GM18499 (cell line): ENCODE data around the gene FGF22.
"Not testable (repeated sequence)": the region's sequence is repeated elsewhere in the genome, so short reads cannot be mapped to it uniquely, and the experiment has no call there.

ENCODE experiments used
- ATAC-seq: cut with Tn5 transposase; IDR thresholded peaks from one replicate; pipeline ENCODE4 v1.9.1; 2021; ENCODE audit warnings: moderate number of reproducible peaks; ENCODE audit not compliant: insufficient read depth, unreplicated experiment

FGF22 gene

GRCh38 chr19:656751-657559 lies 17.3 kb downstream of the FGF22 start:
- no peak for ATAC-seq

DNA sequence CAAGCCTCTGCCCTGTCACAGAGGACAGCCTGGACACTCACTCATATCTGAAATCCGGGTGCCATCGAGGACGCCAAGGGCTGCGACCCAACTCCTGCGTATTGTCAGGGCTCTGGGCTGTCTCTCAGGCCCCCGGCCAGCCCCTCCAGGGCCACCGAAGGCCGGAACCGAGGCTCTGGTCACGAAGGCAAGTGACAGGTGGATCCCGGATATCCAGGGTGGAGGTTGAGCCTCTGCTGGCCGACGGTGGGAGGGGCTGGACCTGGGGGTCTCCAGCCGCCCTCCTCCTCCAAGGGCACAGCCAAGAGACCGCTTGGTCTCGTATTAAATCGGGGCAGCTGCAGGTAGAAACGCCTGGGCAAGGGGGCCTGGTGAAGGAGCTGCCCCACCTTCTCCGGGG lies 17.9 kb downstream of the FGF22 start:
- ATAC-seq: no peak

- ATAC-seq: no peak
Measured at GRCh38 chr19:658059-658839, 18.6 kb downstream of the FGF22 start.

DNA sequence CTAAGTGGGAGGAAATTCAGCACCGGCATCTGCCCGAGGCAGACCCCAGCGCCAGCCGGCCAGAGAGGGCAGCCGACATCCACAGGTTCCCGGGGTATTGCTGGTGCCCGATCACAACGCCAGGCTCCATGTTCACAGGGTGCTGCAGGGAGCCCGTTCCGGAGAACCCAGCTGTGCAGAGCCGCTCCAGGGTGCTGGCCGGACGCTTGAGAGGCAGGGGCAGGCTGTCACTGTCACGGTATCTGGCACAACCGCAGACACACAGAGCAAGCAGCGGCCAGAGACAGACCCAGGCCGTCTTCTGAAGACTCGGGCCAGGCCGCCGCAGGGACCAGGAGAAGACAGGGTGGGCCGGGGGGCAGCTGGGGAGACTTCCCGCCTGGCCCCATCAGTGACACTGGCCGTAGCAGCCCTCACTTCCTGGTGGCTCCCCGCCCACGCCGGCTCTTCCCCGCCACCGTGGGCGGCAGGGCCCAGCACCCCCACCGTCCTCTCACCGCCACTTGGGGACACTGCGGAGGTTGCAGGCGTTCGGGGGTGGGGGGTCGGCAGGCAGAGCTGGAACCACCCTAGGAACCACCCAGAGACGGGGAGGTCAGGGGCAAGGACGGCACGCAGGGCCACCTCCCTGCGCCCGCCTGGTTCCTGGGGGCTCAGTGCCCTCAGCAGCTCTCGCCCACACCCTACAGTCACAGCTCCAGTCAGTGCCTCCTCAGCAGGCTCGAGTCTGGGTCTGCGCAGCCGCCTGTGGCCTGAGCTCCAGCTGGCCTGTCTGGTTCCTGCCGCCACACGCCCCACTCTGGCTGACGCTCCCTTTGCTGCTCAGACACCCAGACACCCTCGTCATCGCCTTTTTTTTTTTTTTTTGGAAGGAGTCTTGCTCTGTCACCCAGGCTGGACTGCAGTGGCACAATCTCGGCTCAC lies 19.5 kb downstream of the FGF22 start:
- no peak for ATAC-seq

- ATAC-seq: no peak
Measured at GRCh38 chr19:660793-661426, 21.2 kb downstream of the FGF22 start.

DNA sequence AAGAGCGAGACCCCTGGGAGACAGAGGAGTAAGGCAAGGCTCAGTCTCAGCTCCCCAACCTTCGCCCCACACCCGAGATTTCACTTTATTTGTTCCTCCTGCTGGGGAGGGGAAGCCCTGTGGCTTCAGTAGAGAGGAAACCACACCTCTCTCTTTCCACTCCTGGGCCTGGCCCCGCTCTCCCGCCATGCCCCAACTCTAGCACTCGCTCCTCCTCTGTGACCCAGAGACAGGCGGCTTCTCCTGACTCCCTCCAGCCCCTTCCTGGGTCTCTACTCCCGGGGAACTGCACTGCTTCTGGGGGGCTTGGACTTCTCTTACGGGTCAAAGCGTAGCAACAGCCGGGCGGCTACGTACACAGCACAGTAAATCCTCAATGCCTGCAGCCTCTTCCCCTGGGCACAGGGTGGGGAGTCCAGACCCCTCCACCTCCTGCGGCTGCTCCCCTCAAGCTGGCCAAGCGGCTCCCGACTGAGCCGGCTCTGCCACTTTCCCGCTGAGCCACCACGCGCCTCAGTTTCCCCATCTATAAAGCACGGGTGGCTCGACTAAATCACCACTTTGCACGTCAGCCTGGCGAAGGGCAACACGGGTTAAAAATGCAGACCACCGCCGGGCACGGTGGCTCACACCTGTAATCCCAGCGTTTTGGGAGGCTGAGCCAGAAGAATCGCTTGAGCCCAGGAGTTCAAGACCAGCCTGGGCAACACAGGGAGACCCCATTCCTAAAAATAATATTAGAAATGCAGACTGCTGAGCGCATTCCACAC lies 21.9 kb downstream of the FGF22 start:
- no peak for ATAC-seq

GRCh38 chr19:662207-662961 lies 22.7 kb downstream of the FGF22 start:
- no peak for ATAC-seq

GRCh38 chr19:662962-663681 lies 23.4 kb downstream of the FGF22 start, which contains the start of gene RNF126:
RNF126 (minus strand) TSS chr19:663214; CDS start chr19:663121, 93 bp downstream.
- no peak for ATAC-seq

DNA sequence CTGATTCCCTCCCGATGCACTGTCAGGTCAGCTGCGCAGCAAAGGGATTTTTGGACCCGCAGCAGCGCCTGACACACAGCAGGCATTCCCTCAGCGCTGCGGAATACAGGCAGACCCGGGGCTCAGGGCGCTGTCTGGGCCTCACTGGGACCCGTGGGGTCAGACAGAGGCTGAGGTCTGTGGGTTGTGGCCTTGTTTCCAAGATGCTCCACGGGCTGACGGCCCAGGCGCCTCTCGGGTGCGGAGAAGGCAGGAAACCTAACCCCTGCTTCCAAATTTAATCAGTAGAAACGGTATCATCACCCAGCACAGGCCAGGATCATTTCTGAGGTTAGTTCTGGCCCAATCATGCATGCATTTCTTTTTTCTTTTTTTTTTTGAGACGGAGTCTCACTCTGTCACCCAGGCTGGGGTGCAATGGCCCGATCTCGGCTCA lies 24.0 kb downstream of the FGF22 start:
- ATAC-seq: no peak

DNA sequence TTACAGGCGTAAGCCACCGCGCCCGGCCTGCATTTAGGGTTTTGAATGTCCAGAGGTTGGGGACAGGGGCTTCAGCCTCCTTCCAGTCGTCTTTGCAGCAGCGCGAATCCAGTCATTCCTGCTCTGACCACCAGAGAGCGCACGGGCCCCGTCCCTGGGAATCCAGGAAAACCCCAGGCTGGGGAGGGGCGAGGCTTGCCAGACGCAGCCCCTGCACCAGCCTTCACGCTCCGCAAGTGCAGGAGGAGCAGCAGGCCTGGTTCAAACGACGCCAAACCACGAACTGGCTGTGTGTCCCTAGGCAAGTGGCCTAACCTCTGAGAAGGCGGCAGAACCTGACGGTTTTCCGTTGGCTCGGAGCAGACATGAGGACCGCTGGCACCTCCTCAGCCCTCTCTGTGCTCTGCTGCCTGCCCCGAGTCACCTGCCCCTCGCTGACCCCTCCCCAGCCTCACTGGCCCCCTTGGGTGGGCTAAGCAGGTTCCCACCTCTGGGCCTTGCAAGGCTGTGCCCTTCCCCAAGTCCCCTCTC lies 25.3 kb downstream of the FGF22 start:
- ATAC-seq: no peak

GRCh38 chr19:666985-667573 lies 27.4 kb downstream of the FGF22 start:
- not testable (repeated sequence) for ATAC-seq

- not testable (repeated sequence) for ATAC-seq
Measured at GRCh38 chr19:668675-669434, 29.2 kb downstream of the FGF22 start.

- no peak for ATAC-seq
Measured at GRCh38 chr19:670609-671075, 31.0 kb downstream of the FGF22 start.

GRCh38 chr19:674282-675151 lies 34.8 kb downstream of the FGF22 start:
- ATAC-seq: no peak

- ATAC-seq: no peak
Measured at GRCh38 chr19:676007-676338, 36.3 kb downstream of the FGF22 start.
